Measurements from ENCODE around the gene ACTN4.

- TF ChIP-seq CTCF (conservative IDR thresholded peaks at IDR 0.05) (no peak), ZFX (IDR thresholded peaks at IDR 0.05) (no peak)
Measured at GRCh38 chr19:38742906-38743305, 95.5 kb downstream of the ACTN4 start.

Measured in C4-2B (cell line).